Measurements from ENCODE around the gene TTLL10. TPM values are rescaled to one million over a fixed set of nuclear protein-coding genes. Genes with fewer than 3 reads are reported as not detected.

The TTLL10 gene
- total and polyA plus RNA-seq, 2 of the 8 experiments (the other 6 are each of a cell fraction or from before 2014, with no cell fraction given) = 1.1 to 1.7 TPM

DNA sequence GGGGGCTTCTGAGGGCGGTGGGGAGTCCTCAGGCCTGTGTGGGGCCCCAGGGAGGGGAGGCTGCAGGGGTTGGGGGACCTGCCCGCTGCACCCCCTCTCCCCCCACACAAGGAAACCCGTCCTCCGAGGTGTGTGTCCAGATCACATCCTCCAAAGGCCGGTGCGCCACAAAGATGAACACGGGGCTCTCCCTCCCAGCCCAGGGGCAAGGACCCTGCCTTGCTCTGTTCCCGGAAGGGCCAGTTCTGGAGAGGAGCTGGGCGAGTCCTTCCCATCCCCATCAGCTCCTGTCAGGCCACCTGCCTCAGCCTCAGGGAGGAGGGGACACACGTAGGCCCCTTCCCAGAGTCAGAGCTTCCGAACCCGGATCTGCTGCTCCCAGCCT, 2.5 kb upstream of the TTLL10 start:
- Histone ChIP-seq H2BK12ac (ENCODE audit: low read depth, low read length) (0 out of 2 replicates have a peak overlapping the region, but pooled peaks have one; percentile 17), H3K56ac (replicated peaks; ENCODE audit: insufficient read length, low read depth, low read length) (no peak overlapping the region), H3K18ac (ENCODE audit: extremely low read depth, low read length) (no peak overlapping the region), H3K27me3 (replicated peaks in 1 of 4; ENCODE audit: control insufficient read depth in 3 of 4, extremely low read depth in 1 of 4, insufficient read depth in 3 of 4, low read length in 3 of 4) (peaks cover 0 to 8% (median 6%) of the 10 kb centered on the region in 4 experiments; a peak in 4 of 7 replicates), H3K27ac (ENCODE audit: low read depth, low read length) (no peak overlapping the region), H3K23ac (ENCODE audit: insufficient read length) (no peak overlapping the region), H2BK5ac (ENCODE audit: low read depth, low read length) (no peak overlapping the region), H3K4me2 (ENCODE audit: insufficient read depth in 1 of 2, low read depth in 2 of 2, low read length in 2 of 2) (no peak overlapping the region), H2BK15ac (ENCODE audit: low read length) (no peak overlapping the region), H4K5ac (ENCODE audit: insufficient read length, low read depth, low read length) (no peak overlapping the region), H4K91ac (replicated peaks; ENCODE audit: insufficient read length, low read length) (no peak overlapping the region), H3K4ac (replicated peaks; ENCODE audit: insufficient read length, low read depth, low read length) (no peak overlapping the region), H3K9me3 (ENCODE audit: insufficient read depth in 2 of 2, low read depth in 1 of 2, low read length in 1 of 2) (peaks cover 4 to 5% of the 10 kb centered on the region in 2 experiments; a peak in 1 of 4 replicates), H2BK120ac (replicated peaks; ENCODE audit: low read depth, low read length) (no peak overlapping the region), H3K9ac (replicated peaks in 1 of 4; ENCODE audit: extremely low read depth in 1 of 4, low read depth in 3 of 4, low read length in 3 of 4) (no peak overlapping the region), H3K79me1 (ENCODE audit: low read depth, low read length) (no peaks in the 10 kb centered on the region), H2AFZ (ENCODE audit: low read length) (no peak overlapping the region), H3K79me2 (ENCODE audit: control insufficient read depth in 1 of 2, insufficient read depth in 2 of 2, low read length in 2 of 2) (no peaks in the 10 kb centered on the region), H3K4me3 (ENCODE audit: extremely low read depth in 1 of 4, insufficient read depth in 2 of 4, low read depth in 3 of 4, low read length in 4 of 4) (no peak overlapping the region), H2AK5ac (ENCODE audit: low read depth, low read length) (no peak overlapping the region), H3K23me2 (ENCODE audit: low read depth, low read length) (no peaks in the 10 kb centered on the region), H2BK20ac (ENCODE audit: low read length) (no peak overlapping the region), H3K36me3 (ENCODE audit: control insufficient read depth in 2 of 4, insufficient read depth in 4 of 4, low read length in 3 of 4) (no peaks in the 10 kb centered on the region), H3K14ac (ENCODE audit: insufficient read length) (no peak overlapping the region), H3K4me1 (replicated peaks in 1 of 4; ENCODE audit: control insufficient read depth in 3 of 4, insufficient read depth in 4 of 4, low read length in 3 of 4) (peaks cover 0 to 23% (median 11%) of the 10 kb centered on the region in 4 experiments; a peak in 6 of 7 replicates), H4K20me1 (replicated peaks in 1 of 2; ENCODE audit: control insufficient read depth in 1 of 2, insufficient read depth in 2 of 2, low read length in 2 of 2) (peaks cover 0 to 1% of the 10 kb centered on the region in 2 experiments), H4K8ac (ENCODE audit: extremely low read depth, insufficient read depth, low read length) (0 out of 2 replicates have a peak overlapping the region, but pooled peaks have one; percentile 31)
- 80% methylated on average over 3 of the region's 12 CpGs; no CpG with 5 or more reads in 1 of the 2 experiments for WGBS, 2 experiments (ENCODE audit: extremely low coverage in 1 of 2, insufficient coverage in 1 of 2, insufficient read length in 1 of 2, insufficient replicate concordance in 2 of 2, low coverage in 1 of 2, low lambda C conversion rate in 2 of 2, missing lambda C conversion rate in 1 of 2)
- DNase-seq (ENCODE audit: low read depth in 1 of 2, low spot score in 2 of 2) (peak in 1 of 2 experiments; percentile 49), FAIRE-seq (no peak)
- POLR2A ChIA-PET (ENCODE audit: partially characterized antibody) = no interaction called here
- CTCF ChIA-PET (ENCODE audit: partially characterized antibody) = interaction anchor here (1.2 to 1.8 kb wide), 3 partner anchors 23 to 48 kb away, joined by 3 to 8 read pairs (median 5); no protein-coding TSS in a partner anchor
- TF ChIP-seq GTF2F1 (IDR thresholded peaks at IDR 0.05; ENCODE audit: borderline replicate concordance, low read depth, low read length) (no peak), NRF1 (IDR thresholded peaks at IDR 0.05; ENCODE audit: low read depth, low read length) (no peak), SUZ12 (IDR thresholded peaks at IDR 0.05; ENCODE audit: low read length) (no peak), POLR2AphosphoS5 (IDR thresholded peaks at IDR 0.05; ENCODE audit: low read depth, low read length) (no peak), EZH2 (IDR thresholded peaks at IDR 0.05; ENCODE audit: low read depth, low read length, severe bottlenecking) (no peak), SAP30 (IDR thresholded peaks at IDR 0.05; ENCODE audit: insufficient read depth, insufficient replicate concordance, low read length) (no peak), RBBP5 (IDR thresholded peaks at IDR 0.05; ENCODE audit: borderline replicate concordance, low read depth, low read length) (no peak)

All from H1 (cell line).